OCI-M1 (cell line): ENCODE results near the gene RRBP1.
A peak's percentile ranks its signal among the peaks of the same experiment; 100 is the strongest.

Experiments used
- DNase-seq: peaks from one replicate; lab custom pipeline; 2025; lab: John Stamatoyannopoulos, UW

Gene RRBP1

GRCh38 chr20:17683218-17684076, 1.4 kb upstream of the RRBP1 start:
- no peak for DNase-seq

DNA sequence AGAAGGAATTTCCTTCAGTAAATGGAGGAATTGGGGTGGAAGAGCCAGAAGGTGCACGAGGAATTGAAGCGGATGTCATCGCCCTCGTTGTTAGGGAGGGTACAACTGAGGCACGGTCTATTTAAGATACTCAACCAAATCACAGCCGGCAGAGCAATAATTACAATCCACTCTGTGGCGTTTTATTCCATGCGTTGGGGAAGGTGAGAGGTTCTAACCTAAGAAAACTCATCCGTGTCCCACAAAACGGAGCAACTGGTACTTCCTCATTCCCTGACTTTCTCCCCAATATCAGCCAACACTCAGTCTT, 802 bp upstream of the RRBP1 start:
- DNase-seq = no peak

DNA sequence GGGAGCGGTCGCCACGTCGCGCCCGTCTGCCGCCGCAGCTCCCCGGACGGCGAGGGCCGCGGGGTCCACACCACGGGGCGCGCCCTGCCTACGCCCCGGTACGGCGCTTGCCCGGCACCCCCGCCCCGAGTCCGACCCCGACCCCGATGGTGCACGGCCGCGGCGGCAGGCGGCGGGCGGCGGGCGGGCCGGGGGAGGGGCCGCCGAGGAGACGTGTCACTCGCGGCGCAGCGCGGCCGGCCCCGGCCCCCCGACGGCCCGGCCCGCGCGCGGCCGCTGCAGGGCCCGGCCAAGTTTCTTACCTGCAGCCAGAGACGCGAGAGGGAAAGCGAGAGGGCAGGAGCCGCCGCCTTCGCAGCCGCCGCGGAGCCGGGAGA, 328 bp downstream of the RRBP1 start:
- no peak for DNase-seq

DNA sequence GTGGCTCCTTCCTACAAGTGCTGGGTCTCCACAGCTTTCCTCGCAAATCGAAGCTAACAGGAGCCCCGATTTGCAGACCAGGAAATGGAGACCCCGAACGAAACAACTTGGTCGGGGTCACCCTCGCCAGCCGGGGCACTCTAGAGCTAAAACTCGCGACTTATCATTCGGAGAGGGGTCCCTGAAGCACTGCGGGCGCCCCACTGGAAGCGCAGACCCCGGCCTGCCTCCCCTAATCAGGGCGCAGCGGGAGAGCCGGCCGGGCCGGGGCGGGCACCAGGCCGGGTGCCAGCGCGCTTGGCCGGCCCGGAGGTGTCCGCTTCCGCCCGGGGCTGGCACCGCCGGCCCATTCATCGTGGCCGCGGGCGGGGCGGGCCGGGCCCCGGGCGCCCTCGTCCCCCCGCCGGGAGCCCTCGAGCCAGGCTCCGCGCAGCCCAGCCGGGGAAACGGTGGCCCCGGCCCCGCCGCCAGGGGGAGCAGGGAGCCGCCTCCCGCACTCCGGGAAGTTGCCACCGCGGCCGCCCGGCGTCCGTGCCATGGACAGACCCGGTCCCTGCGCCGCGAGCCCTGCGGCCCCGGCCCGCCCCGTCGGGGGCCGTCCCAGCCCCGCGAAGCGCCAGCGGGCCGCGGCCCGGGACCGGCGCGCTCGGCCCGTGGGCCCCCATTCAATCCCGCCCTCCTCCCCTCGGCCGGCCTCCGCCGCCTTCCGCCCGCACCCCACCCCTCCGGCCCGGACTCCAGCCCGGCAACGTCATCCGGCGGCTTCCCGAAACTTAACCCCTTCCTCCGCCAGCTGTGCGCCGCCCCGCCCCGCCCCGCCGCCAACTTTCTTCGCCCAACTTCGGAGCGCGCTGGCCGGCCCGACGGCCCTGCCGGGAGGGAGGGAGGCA, 961 bp downstream of the RRBP1 start:
- DNase-seq = peak; percentile 80

DNA sequence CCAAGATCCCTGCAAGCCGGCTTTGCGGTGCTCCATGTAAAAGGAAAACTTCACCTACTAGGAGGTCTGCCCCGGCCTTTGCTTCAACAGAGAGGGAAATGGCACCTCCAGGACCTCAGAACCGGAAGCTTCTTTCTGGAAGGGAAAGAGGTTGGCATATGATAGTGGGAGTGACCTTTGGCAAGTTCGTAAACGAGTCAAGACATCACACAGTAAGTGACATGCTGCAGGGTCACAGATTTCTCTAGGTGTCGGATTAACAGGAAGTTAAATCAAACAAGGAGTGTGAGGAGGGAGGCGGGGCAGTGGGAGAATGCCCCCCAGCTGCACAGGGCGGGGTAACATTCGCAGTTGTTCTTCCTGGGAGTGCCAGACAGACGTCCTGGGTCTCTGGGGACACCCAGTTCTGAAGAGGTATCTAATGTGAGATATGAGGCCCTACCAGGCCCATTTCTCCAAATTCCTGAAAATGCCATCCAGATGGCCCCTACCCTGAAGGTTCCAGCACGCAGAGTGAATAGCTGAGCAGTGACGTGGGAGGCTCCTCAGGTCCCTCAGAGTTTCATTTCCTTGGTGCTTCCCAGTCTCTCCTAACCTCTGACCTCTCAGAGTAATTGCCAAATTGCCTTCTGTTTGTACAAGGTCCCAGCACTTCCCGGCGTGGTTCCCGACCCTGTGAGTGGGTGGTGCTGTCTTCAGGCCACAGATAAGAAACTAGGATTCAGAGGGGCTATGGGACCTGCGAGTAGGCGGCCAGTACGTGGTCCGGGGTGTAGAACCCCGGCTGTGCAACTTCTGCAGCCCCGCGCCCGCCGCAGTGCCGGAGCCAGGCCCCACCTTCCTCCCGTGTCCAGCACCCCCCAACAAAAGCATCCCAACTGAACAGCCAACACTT, 1.9 kb downstream of the RRBP1 start:
- peak; percentile 67 for DNase-seq

DNA sequence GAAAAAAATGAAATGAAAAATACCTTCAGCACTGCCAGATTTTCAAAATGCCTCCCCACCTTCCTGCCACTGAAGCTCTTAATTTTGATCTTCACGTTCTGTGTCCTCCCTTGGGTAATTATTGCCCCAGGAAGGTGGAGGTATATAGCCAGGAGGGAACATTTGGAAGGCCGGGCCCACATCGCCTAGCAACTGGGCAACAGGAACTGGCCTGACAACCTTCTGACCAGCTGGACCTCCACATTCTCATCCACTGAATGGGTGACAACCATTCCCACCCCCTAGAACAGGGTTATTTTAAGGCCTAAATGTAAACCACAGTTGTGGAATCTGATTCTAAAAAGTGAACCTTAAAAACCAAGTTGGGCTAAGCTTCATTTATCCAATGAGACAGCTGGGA, 3.2 kb downstream of the RRBP1 start:
- no peak for DNase-seq

- DNase-seq = peak; percentile 91
These were observed 3.7 kb downstream of the RRBP1 start for GRCh38 chr20:17678295-17678694.

GRCh38 chr20:17676942-17677341, 5.1 kb downstream of the RRBP1 start:
- no peak for DNase-seq

DNA sequence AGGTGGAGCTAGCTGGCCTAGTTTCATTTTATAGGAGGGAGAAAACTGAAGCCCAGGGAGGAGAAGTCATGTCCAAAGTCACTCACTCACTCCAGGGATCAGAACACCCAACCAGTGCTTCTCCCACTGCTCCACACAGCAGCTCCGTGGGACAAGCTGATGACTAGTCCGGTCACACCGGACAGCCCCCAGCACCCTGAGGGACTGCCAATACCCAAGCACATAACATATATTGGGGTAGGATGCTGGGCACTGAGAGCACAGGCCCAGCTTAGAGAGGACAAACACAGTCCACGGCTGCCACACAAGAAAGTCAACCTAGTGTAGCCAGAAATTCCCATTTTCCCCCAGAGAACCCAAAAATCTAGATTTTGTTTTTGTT, 5.7 kb downstream of the RRBP1 start:
- DNase-seq = no peak

- no peak for DNase-seq
These were observed 6.3 kb downstream of the RRBP1 start for GRCh38 chr20:17675519-17676377.

DNA sequence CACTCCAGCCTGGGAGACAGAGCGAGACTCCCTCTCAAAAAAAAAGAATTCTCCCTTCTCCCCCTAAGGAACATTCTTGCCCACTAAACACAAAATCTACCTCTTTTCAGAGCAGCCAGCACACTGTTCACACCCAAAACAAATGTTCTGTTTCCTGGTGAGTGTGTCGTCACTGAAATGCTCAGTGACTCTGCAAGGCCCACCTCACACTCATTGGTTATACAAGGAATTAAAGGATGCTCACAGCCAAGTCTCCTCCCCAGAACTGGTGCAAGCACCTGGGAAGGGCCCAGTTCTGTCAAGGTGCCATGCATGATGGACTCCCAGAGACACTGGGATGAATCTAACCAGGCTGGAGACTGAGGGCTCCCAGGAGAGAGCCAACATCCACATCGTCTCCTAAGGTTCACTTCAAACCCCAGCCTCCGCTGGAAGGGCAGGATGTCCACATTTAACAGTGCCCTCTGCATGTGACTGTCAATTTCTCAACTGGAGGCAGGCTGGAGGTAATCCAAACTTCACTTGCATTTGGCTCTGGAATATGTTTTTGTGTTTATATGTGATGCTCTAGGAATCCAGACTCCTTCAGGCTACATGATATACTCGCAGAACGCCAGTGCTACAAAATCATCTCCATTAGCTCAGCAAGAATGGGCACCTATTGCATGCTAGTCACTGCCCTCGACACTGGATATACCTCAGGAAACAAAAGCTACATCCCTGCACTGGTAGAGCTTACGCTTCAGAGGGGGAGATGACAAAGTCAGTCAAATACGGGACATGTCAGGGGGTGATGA, 7.1 kb downstream of the RRBP1 start:
- DNase-seq = no peak

GRCh38 chr20:17673084-17673483, 9.0 kb downstream of the RRBP1 start:
- no peak for DNase-seq

- no peak for DNase-seq
These were observed 10.5 kb downstream of the RRBP1 start for GRCh38 chr20:17671565-17671964.

- DNase-seq = peak; percentile 39
These were observed 11.0 kb downstream of the RRBP1 start for GRCh38 chr20:17671011-17671410.

- no peak for DNase-seq
These were observed 12.6 kb downstream of the RRBP1 start for GRCh38 chr20:17669306-17669931.

DNA sequence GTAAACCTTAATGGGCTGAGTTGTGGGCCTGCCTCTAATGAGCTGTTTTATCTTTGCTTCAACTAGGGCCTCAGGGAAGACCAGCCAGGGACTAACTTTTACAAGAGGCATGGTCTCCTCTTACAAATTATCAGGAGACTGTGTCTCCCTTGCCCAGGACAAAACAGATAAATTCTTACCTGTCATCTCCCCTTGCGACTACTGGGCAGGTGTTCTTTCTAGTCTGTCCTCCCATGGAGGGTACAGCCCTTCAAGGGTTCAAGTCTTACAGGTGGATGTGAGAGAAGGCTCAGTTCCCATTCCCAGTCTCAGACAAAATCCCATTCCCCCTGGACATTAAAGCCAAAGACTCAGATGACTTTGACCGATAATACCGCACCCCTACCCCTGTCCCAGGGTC, 13.6 kb downstream of the RRBP1 start:
- DNase-seq = no peak

DNA sequence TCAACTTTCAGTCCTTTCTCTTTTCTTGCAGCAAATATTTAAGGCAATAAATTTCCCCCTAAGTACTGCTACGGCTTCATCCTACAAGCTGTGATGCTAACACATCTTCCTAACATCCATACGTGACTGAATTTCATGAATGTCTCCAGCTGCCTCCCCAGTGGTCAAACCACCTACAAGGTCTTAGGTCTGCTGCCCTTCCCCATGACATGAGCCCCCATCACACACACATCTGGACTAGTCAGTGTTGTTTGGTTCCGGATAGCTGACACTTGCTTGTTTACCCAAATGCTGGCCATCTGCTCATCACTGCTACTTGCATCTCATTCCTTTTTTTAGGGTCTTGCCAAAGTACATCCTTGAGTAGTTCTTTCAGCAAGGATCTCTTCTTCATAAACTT, 14.6 kb downstream of the RRBP1 start:
- DNase-seq = no peak

- no peak for DNase-seq
These were observed 15.6 kb downstream of the RRBP1 start for GRCh38 chr20:17666481-17666880.

- no peak for DNase-seq
These were observed 16.3 kb downstream of the RRBP1 start for GRCh38 chr20:17665756-17666155.

GRCh38 chr20:17664025-17664633, 17.9 kb downstream of the RRBP1 start:
- peak; percentile 67 for DNase-seq
